Suprapubic skin (tissue), 4 donors: ENCODE results near the gene FRMPD4. TPM values are rescaled to one million over a fixed set of nuclear protein-coding genes. Genes with fewer than 3 reads are reported as not detected.

Experiments
- DNase-seq, 2 donors: peaks; one replicate each; pipeline ENCODE4 v3.0.0-alpha.2; 2019; ENCODE audit warnings: low spot score in 2 of 2
- H3K27ac ChIP-seq: fragments of 200-600 bp; sonication (generic); one replicate; pipeline ENCODE4 v1.5.1; 2019
- H3K27me3 ChIP-seq: fragments of 200-600 bp; sonication (generic); one replicate; pipeline ENCODE4 v1.5.1; 2019
- H3K36me3 ChIP-seq: fragments of 200-600 bp; sonication (generic); one replicate; pipeline ENCODE4 v1.5.1; 2019
- H3K4me1 ChIP-seq: fragments of 200-600 bp; sonication (generic); one replicate; pipeline ENCODE4 v1.5.1; 2019
- H3K4me3 ChIP-seq: fragments of 200-600 bp; sonication (generic); one replicate; pipeline ENCODE4 v1.5.1; 2019; ENCODE audit warnings: mild to moderate bottlenecking
- H3K9me3 ChIP-seq: fragments of 200-600 bp; sonication (generic); one replicate; pipeline ENCODE4 v1.5.1; 2019
- CTCF ChIP-seq, 2 donors: fragments of 200-600 bp in 1 of 2; fragments of 450-650 bp in 1 of 2; sonication (generic) in 1 of 2; IDR thresholded peaks; one replicate each; pipeline ENCODE4 v1.5.1; 2016 to 2019; ENCODE audit warnings: antibody characterized with exemption in 2 of 2, mild to moderate bottlenecking in 1 of 2, moderate library complexity in 1 of 2
- EP300 ChIP-seq: sonication (generic); formaldehyde crosslinking; IDR thresholded peaks from one replicate; pipeline ENCODE4 v1.6.1; 2017; ENCODE audit warnings: antibody characterized with exemption
- POLR2A ChIP-seq, 2 donors: fragments of 450-650 bp; IDR thresholded peaks; one replicate each; pipeline ENCODE4 v1.6.1; 2017; ENCODE audit warnings: antibody characterized with exemption in 2 of 2, mild to moderate bottlenecking in 2 of 2, moderate library complexity in 2 of 2
- POLR2AphosphoS5 ChIP-seq, 3 donors: sonication (generic); formaldehyde crosslinking; IDR thresholded peaks; one replicate each; pipeline ENCODE4 v1.6.1; 2017; ENCODE audit warnings: antibody characterized with exemption in 3 of 3
- WGBS: methylation state at CpG from one replicate; pipeline ENCODE4 v1.1.5; 2018; 5-methylcytosine and 5-hydroxymethylcytosine counted together
- total RNA-seq, 4 donors: library from RNA; depleted of rRNA; stranded (reverse); fragments of >200 nt; gene quantifications; one replicate each; pipeline ENCODE4 v1.1.0, GENCODE V29; 2016

FRMPD4 gene
- total RNA-seq, 4 donors from 2014 or later: 0.08 to 0.13 TPM; not detected in 2

- Histone ChIP-seq H3K4me3 (no peak overlapping the region), H3K27ac (no peak overlapping the region), H3K36me3 (no peaks in the 10 kb centered on the region), H3K27me3 (no peaks in the 10 kb centered on the region), H3K9me3 (no peaks in the 10 kb centered on the region), H3K4me1 (no peaks in the 10 kb centered on the region)
- 89% methylated on average over 7 of the region's 7 CpGs for WGBS
- TF ChIP-seq POLR2A (IDR thresholded peaks at IDR 0.05): no peak
- TF ChIP-seq POLR2AphosphoS5 (IDR thresholded peaks at IDR 0.05): no peak
- no peak for TF ChIP-seq CTCF (IDR thresholded peaks at IDR 0.05)
- TF ChIP-seq EP300: no peak
- DNase-seq: no peak
Observed at GRCh38 chrX:12378253-12378652, 240.0 kb downstream of the FRMPD4 start.

GRCh38 chrX:12378706-12379105 lies 240.4 kb downstream of the FRMPD4 start:
- WGBS: 90% methylated on average over 1 of the region's 1 CpG
- DNase-seq: no peak

GRCh38 chrX:12379671-12380070 lies 241.4 kb downstream of the FRMPD4 start:
- Histone ChIP-seq H3K4me1 (no peaks in the 10 kb centered on the region), H3K36me3 (no peaks in the 10 kb centered on the region), H3K27me3 (no peaks in the 10 kb centered on the region), H3K4me3 (no peak overlapping the region), H3K9me3 (no peaks in the 10 kb centered on the region), H3K27ac (no peak overlapping the region)
- WGBS: 65% methylated on average over 3 of the region's 3 CpGs
- no peak for DNase-seq
- TF ChIP-seq EP300 (no peak), POLR2A (IDR thresholded peaks at IDR 0.05) (no peak), CTCF (IDR thresholded peaks at IDR 0.05) (no peak), POLR2AphosphoS5 (IDR thresholded peaks at IDR 0.05) (no peak)

More at GRCh38 chrX:12378706-12379105, 240.4 kb downstream of the FRMPD4 start:
- H3K9me3 ChIP-seq: no peaks in the 10 kb centered on the region
- H3K27me3 ChIP-seq: no peaks in the 10 kb centered on the region
- no peaks in the 10 kb centered on the region for H3K4me1 ChIP-seq
- TF ChIP-seq POLR2A (IDR thresholded peaks at IDR 0.05): no peak
- TF ChIP-seq POLR2AphosphoS5 (IDR thresholded peaks at IDR 0.05): no peak
- no peak for TF ChIP-seq EP300
- TF ChIP-seq CTCF (IDR thresholded peaks at IDR 0.05): no peak
- no peaks in the 10 kb centered on the region for H3K36me3 ChIP-seq
- H3K4me3 ChIP-seq: no peak overlapping the region
- no peak overlapping the region for H3K27ac ChIP-seq

GRCh38 chrX:12383196-12383595 lies 244.9 kb downstream of the FRMPD4 start:
- H3K27ac ChIP-seq: no peak overlapping the region
- no peak for DNase-seq
- 29% methylated on average over 2 of the region's 2 CpGs for WGBS
- H3K27me3 ChIP-seq: no peaks in the 10 kb centered on the region
- no peak overlapping the region for H3K4me3 ChIP-seq
- TF ChIP-seq EP300: no peak
- no peak for TF ChIP-seq POLR2A (IDR thresholded peaks at IDR 0.05)
- no peak for TF ChIP-seq CTCF (IDR thresholded peaks at IDR 0.05)
- no peak for TF ChIP-seq POLR2AphosphoS5 (IDR thresholded peaks at IDR 0.05)
- H3K9me3 ChIP-seq: no peaks in the 10 kb centered on the region
- H3K4me1 ChIP-seq: no peaks in the 10 kb centered on the region
- H3K36me3 ChIP-seq: no peaks in the 10 kb centered on the region

GRCh38 chrX:12390301-12390700 lies 252.0 kb downstream of the FRMPD4 start:
- H3K27me3 ChIP-seq: no peaks in the 10 kb centered on the region
- H3K36me3 ChIP-seq: no peaks in the 10 kb centered on the region
- H3K9me3 ChIP-seq: no peaks in the 10 kb centered on the region
- no peak overlapping the region for H3K4me3 ChIP-seq
- TF ChIP-seq POLR2AphosphoS5 (IDR thresholded peaks at IDR 0.05): no peak
- TF ChIP-seq POLR2A (IDR thresholded peaks at IDR 0.05): no peak
- no peak for TF ChIP-seq EP300
- no peak for TF ChIP-seq CTCF (IDR thresholded peaks at IDR 0.05)
- no peak for DNase-seq
- H3K27ac ChIP-seq: no peak overlapping the region
- 85% methylated on average over 1 of the region's 1 CpG for WGBS
- H3K4me1 ChIP-seq: no peaks in the 10 kb centered on the region
